ENCODE data around the gene ME3. TPM values are rescaled to one million over a fixed set of nuclear protein-coding genes. Genes with fewer than 3 reads are reported as not detected.

Gene ME3
- total RNA-seq, 1 experiment from 2014 or later: 35.3 TPM

DNA sequence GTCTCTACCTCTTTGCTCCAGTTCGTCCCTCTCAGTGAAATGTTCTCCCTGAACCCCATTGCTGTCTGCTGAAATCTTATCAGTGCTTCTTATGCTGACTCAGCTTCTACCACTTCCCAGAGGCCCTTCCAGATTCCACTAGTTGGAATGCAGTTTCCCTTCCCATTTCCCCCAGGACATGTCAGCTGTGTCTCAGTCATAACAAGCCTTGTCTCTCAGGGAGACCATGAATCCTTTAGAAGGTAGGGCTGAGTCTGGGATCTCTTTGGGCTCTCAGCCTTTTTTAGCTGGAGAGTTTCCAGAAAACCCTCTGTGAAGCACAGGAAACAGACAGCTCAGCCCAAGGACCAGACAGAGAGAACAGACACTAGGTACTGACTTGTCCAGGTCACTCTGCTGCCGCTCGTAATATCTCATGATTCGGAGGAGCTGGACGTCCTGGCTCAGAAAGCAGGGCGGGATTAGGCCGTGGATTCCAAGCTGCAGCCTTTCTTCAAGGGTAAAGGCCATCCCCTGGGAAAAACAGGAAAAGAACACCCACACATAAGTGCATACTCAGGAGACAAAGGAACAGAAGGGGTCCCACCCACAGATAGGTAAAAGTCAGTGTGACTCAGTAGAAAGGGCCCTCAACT lies 113.0 kb downstream of the ME3 start:
- ATAC-seq (0 out of 2 replicates have a peak, but pooled peaks have one; percentile 34), DNase-seq (ENCODE audit: low read depth, low spot score) (no peak)
- in situ Hi-C loops (cut with HindIII; ENCODE audit: low pct_unique_long_range_greater_than_20kb, low sequenced_read_pairs) (no loop called here), intact Hi-C loops (cut with micrococcal nuclease; ENCODE audit: unreplicated experiment) (no loop called here)
- no peaks in the 10 kb centered on the region for H3K9me3 ChIP-seq (ENCODE audit: control insufficient read depth, insufficient read depth, low read depth, low read length)
- no peak overlapping the region for H3K4me3 ChIP-seq (ENCODE audit: low read depth in 2 of 2, low read length in 2 of 2)
- no peaks in the 10 kb centered on the region for H3K27me3 ChIP-seq (ENCODE audit: control insufficient read depth, insufficient read depth, low read length)
- H3K36me3 ChIP-seq (ENCODE audit: control insufficient read depth, insufficient read depth, low read length): no peaks in the 10 kb centered on the region
- no TSS peak for BruUV-seq (replicated peaks)
- H3K4me1 ChIP-seq (ENCODE audit: control insufficient read depth, insufficient read depth, low read length): no peaks in the 10 kb centered on the region
- H3K27ac ChIP-seq (ENCODE audit: low read length): peak overlapping the region; percentile 49
- TF ChIP-seq POLR2AphosphoS5 (IDR thresholded peaks at IDR 0.05; ENCODE audit: low read depth, low read length): no peak
- TF ChIP-seq REST (IDR thresholded peaks at IDR 0.05; ENCODE audit: insufficient read depth in 1 of 2, low read depth in 2 of 2, low read length in 1 of 2): no peak
- TF ChIP-seq SIN3A (IDR thresholded peaks at IDR 0.05; ENCODE audit: borderline replicate concordance, insufficient read depth, low read depth, low read length): no peak
- no peak for TF ChIP-seq TCF7L2 (IDR thresholded peaks at IDR 0.05; ENCODE audit: low read depth, low read length)
- ChIA-PET CTCF (no interaction called here), POLR2A (no interaction called here)

GRCh38 chr11:86558841-86559240 lies 113.6 kb downstream of the ME3 start:
- in situ Hi-C loops (cut with HindIII; ENCODE audit: low pct_unique_long_range_greater_than_20kb, low sequenced_read_pairs): no loop called here
- Histone ChIP-seq H3K27me3 (ENCODE audit: control insufficient read depth, insufficient read depth, low read length) (no peaks in the 10 kb centered on the region), H3K4me1 (ENCODE audit: control insufficient read depth, insufficient read depth, low read length) (no peaks in the 10 kb centered on the region), H3K27ac (ENCODE audit: low read length) (no peak overlapping the region; the same call in 1 of the 2 replicates), H3K36me3 (ENCODE audit: control insufficient read depth, insufficient read depth, low read length) (no peaks in the 10 kb centered on the region), H3K9me3 (ENCODE audit: control insufficient read depth, insufficient read depth, low read depth, low read length) (no peaks in the 10 kb centered on the region), H3K4me3 (ENCODE audit: low read depth in 2 of 2, low read length in 2 of 2) (no peak overlapping the region)
- no peak for DNase-seq (ENCODE audit: low read depth, low spot score)
- intact Hi-C loops (cut with micrococcal nuclease; ENCODE audit: unreplicated experiment): no loop called here
- no TSS peak for BruUV-seq (replicated peaks)
- TF ChIP-seq REST (IDR thresholded peaks at IDR 0.05; ENCODE audit: insufficient read depth in 1 of 2, low read depth in 2 of 2, low read length in 1 of 2): no peak
- TF ChIP-seq SIN3A (IDR thresholded peaks at IDR 0.05; ENCODE audit: borderline replicate concordance, insufficient read depth, low read depth, low read length): no peak
- no peak for TF ChIP-seq TCF7L2 (IDR thresholded peaks at IDR 0.05; ENCODE audit: low read depth, low read length)
- TF ChIP-seq, protein P1, sequence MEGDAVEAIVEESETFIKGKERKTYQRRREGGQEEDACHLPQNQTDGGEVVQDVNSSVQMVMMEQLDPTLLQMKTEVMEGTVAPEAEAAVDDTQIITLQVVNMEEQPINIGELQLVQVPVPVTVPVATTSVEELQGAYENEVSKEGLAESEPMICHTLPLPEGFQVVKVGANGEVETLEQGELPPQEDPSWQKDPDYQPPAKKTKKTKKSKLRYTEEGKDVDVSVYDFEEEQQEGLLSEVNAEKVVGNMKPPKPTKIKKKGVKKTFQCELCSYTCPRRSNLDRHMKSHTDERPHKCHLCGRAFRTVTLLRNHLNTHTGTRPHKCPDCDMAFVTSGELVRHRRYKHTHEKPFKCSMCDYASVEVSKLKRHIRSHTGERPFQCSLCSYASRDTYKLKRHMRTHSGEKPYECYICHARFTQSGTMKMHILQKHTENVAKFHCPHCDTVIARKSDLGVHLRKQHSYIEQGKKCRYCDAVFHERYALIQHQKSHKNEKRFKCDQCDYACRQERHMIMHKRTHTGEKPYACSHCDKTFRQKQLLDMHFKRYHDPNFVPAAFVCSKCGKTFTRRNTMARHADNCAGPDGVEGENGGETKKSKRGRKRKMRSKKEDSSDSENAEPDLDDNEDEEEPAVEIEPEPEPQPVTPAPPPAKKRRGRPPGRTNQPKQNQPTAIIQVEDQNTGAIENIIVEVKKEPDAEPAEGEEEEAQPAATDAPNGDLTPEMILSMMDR (IDR thresholded peaks at IDR 0.05): no peak
- TF ChIP-seq POLR2AphosphoS5 (IDR thresholded peaks at IDR 0.05; ENCODE audit: low read depth, low read length): no peak
- ATAC-seq: no peak
- CTCF ChIA-PET: no interaction called here
- POLR2A ChIA-PET: no interaction called here
